NOMO-1 treated with dmso at 0.1 percent for 144 hours (cell line): ENCODE measurements around the gene NPS.

Experiments used
- DNase-seq: peaks from one replicate; lab custom pipeline; 2025; ENCODE audit not compliant: unreplicated experiment; lab: John Stamatoyannopoulos, UW

Gene NPS

GRCh38 chr10:127549009-127549408 is at the start of gene NPS:
Gene NPS, plus strand, starts transcription at chr10:127549309. Its CDS starts 60 bp downstream, at chr10:127549369.
- no peak for DNase-seq

- DNase-seq, result no peak
These were observed 49.0 kb upstream of the NPS start for GRCh38 chr10:127500127-127500526.

- DNase-seq, result no peak
These were observed 43.0 kb upstream of the NPS start for GRCh38 chr10:127506094-127506493.

- DNase-seq, result no peak
These were observed 26.8 kb upstream of the NPS start for GRCh38 chr10:127522298-127522697.

- DNase-seq, result no peak
These were observed 25.6 kb upstream of the NPS start for GRCh38 chr10:127523476-127523875.

- no peak for DNase-seq
These were observed 24.9 kb upstream of the NPS start for GRCh38 chr10:127524229-127524628.

GRCh38 chr10:127524908-127525665 is 24.0 kb upstream of the NPS start:
- DNase-seq, result no peak

GRCh38 chr10:127525686-127526085 is 23.4 kb upstream of the NPS start:
- no peak for DNase-seq

GRCh38 chr10:127526161-127526560 is 22.9 kb upstream of the NPS start:
- no peak for DNase-seq

- no peak for DNase-seq
These were observed 21.8 kb upstream of the NPS start for GRCh38 chr10:127527320-127527719.

GRCh38 chr10:127527891-127528290 is 21.2 kb upstream of the NPS start:
- DNase-seq, result no peak

GRCh38 chr10:127532193-127532592 is 16.9 kb upstream of the NPS start:
- DNase-seq, result no peak

- DNase-seq, result no peak
These were observed 16.4 kb upstream of the NPS start for GRCh38 chr10:127532659-127533058.

GRCh38 chr10:127534074-127534473 is 15.0 kb upstream of the NPS start:
- no peak for DNase-seq

- no peak for DNase-seq
These were observed 14.6 kb upstream of the NPS start for GRCh38 chr10:127534496-127534895.

- no peak for DNase-seq
These were observed 13.2 kb upstream of the NPS start for GRCh38 chr10:127535802-127536515.

GRCh38 chr10:127536972-127537760 is 11.9 kb upstream of the NPS start:
- no peak for DNase-seq

- no peak for DNase-seq
These were observed 11.2 kb upstream of the NPS start for GRCh38 chr10:127537924-127538323.

- no peak for DNase-seq
These were observed 1.1 kb upstream of the NPS start for GRCh38 chr10:127548022-127548421.

GRCh38 chr10:127550861-127551260 is 1.8 kb downstream of the NPS start:
- DNase-seq, result no peak

- DNase-seq, result no peak
These were observed 3.3 kb downstream of the NPS start for GRCh38 chr10:127552446-127552845.

- no peak for DNase-seq
These were observed 4.3 kb downstream of the NPS start for GRCh38 chr10:127553417-127553816.
